GM12892 (cell line): ENCODE results near the gene PTMS. TPM values are rescaled to one million over a fixed set of nuclear protein-coding genes. Genes with fewer than 3 reads are reported as not detected.

Experiments
- DNase-seq: peaks from one replicate; pipeline ENCODE4 v3.0.0; 2011; ENCODE audit not compliant: insufficient read length
- FAIRE-seq: peaks from 2 replicates; lab custom pipeline; 2011; peaks lifted over from hg19 to GRCh38; lab: Jason Lieb, UNC
- POLR2A ChIP-seq: IDR thresholded peaks from 2 replicates; pipeline ENCODE4 v1.6.1; 2011; ENCODE audit warnings: low read depth, low read length, control low read depth
- POLR2AphosphoS5 ChIP-seq: IDR thresholded peaks from 2 replicates; pipeline ENCODE4 v1.6.1; 2011; ENCODE audit warnings: low read depth, low read length, control low read depth
- TAF1 ChIP-seq: IDR thresholded peaks from 2 replicates; pipeline ENCODE4 v1.6.1; 2011; ENCODE audit warnings: low read depth, mild to moderate bottlenecking, control low read depth, low read length, borderline replicate concordance
- polyA plus RNA-seq: library from polyadenylated mRNA; unstranded; fragments of >200 nt; gene quantifications from one replicate; pipeline ENCODE4 v1.2.1, GENCODE V29; 2012; ENCODE audit warnings: missing spikeins, inconsistent platforms; ENCODE audit not compliant: missing spikeins

Gene PTMS
- 29.4 TPM for polyA plus RNA-seq

GRCh38 chr12:6765634-6766581 lies at the start of gene PTMS:
PTMS (plus strand) TSS chr12:6766363; CDS start chr12:6766706, 343 bp downstream.
- peak; percentile 70 for FAIRE-seq
- no peak for DNase-seq
- no peak for TF ChIP-seq TAF1
- peak; percentile 53; the same call in 1 of the 2 replicates for TF ChIP-seq POLR2A
- TF ChIP-seq POLR2AphosphoS5 = no peak

GRCh38 chr12:6716874-6717437 lies 49.2 kb upstream of the PTMS start:
- DNase-seq = no peak
- no peak for FAIRE-seq

GRCh38 chr12:6722863-6723262 lies 43.3 kb upstream of the PTMS start:
- DNase-seq = no peak
- no peak for FAIRE-seq
- no peak for TF ChIP-seq POLR2AphosphoS5
- TF ChIP-seq TAF1 = no peak
- TF ChIP-seq POLR2A = no peak

More at GRCh38 chr12:6716874-6717437, 49.2 kb upstream of the PTMS start:
- TF ChIP-seq POLR2A (no peak), TAF1 (no peak), POLR2AphosphoS5 (no peak)

GRCh38 chr12:6723607-6724408 lies 42.4 kb upstream of the PTMS start, which contains the start of gene COPS7A:
COPS7A (plus strand) TSS chr12:6724046; CDS start chr12:6724657, 611 bp downstream.
- FAIRE-seq (peak; percentile 94), DNase-seq (peak; percentile 97)

GRCh38 chr12:6724409-6724797 lies 41.8 kb upstream of the PTMS start:
- DNase-seq = no peak
- peak; percentile 81 for FAIRE-seq
- TF ChIP-seq POLR2A = no peak
- no peak; the same call in none of the 2 replicates for TF ChIP-seq POLR2AphosphoS5
- no peak for TF ChIP-seq TAF1

More at GRCh38 chr12:6723607-6724408, 42.4 kb upstream of the PTMS start, which contains the start of gene COPS7A:
- TF ChIP-seq POLR2AphosphoS5 = peak; percentile 91
- no peak; the same call in 1 of the 2 replicates for TF ChIP-seq TAF1
- TF ChIP-seq POLR2A = peak; percentile 92

GRCh38 chr12:6725350-6725749 lies 40.8 kb upstream of the PTMS start:
- TF ChIP-seq TAF1 (no peak), POLR2AphosphoS5 (no peak), POLR2A (no peak)
- no peak for DNase-seq
- FAIRE-seq = no peak

GRCh38 chr12:6729186-6729585 lies 37.0 kb upstream of the PTMS start:
- DNase-seq (no peak), FAIRE-seq (no peak)
- TF ChIP-seq POLR2A (no peak), POLR2AphosphoS5 (no peak), TAF1 (no peak)

- DNase-seq = no peak
- FAIRE-seq = no peak
- TF ChIP-seq TAF1 (no peak), POLR2AphosphoS5 (no peak), POLR2A (no peak)
Observed at GRCh38 chr12:6730169-6730568, 36.0 kb upstream of the PTMS start.

- TF ChIP-seq TAF1 (no peak), POLR2A (no peak), POLR2AphosphoS5 (no peak)
- DNase-seq (no peak), FAIRE-seq (no peak)
Observed at GRCh38 chr12:6734506-6735387, 31.4 kb upstream of the PTMS start.

- no peak for TF ChIP-seq TAF1
- no peak for TF ChIP-seq POLR2AphosphoS5
- TF ChIP-seq POLR2A = no peak
- DNase-seq = no peak
- no peak for FAIRE-seq
Observed at GRCh38 chr12:6735448-6736191, 30.5 kb upstream of the PTMS start.
